GM12874 (cell line): Measurements from ENCODE around the gene PTPN9.

Experiments
- TF ChIP-seq, protein P1 (sequence below): IDR thresholded peaks from 2 replicates; pipeline ENCODE4 v1.5.1; 2011; ENCODE audit warnings: low read depth, mild to moderate bottlenecking, control low read depth, low read length, moderate library complexity; ENCODE audit not compliant: insufficient read depth

PTPN9 gene

DNA sequence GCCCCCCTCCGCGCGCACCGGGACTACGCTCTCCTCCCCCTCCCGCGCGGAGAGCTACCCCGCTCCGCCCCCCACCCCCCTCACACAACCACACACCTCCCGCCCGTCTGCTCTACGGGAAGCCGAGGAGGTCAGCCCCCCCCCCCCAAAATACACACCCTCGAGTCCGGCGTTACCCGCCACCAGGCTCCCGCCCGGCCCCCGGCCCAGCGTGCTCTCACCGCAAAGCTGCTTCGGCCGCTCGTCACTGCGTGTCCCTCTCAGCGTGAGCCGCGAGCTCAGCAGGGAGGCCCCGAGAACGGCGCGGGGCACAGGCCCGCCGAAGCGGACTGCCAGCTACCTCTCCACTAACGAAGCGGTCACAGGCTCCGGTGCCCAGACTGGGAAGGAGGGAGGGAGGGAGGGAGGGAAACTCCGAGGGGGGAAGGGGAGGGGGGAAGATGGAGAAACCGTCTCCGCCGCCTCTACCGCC is 127.9 kb downstream of the PTPN9 start:
- TF ChIP-seq, protein P1, sequence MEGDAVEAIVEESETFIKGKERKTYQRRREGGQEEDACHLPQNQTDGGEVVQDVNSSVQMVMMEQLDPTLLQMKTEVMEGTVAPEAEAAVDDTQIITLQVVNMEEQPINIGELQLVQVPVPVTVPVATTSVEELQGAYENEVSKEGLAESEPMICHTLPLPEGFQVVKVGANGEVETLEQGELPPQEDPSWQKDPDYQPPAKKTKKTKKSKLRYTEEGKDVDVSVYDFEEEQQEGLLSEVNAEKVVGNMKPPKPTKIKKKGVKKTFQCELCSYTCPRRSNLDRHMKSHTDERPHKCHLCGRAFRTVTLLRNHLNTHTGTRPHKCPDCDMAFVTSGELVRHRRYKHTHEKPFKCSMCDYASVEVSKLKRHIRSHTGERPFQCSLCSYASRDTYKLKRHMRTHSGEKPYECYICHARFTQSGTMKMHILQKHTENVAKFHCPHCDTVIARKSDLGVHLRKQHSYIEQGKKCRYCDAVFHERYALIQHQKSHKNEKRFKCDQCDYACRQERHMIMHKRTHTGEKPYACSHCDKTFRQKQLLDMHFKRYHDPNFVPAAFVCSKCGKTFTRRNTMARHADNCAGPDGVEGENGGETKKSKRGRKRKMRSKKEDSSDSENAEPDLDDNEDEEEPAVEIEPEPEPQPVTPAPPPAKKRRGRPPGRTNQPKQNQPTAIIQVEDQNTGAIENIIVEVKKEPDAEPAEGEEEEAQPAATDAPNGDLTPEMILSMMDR: no peak

DNA sequence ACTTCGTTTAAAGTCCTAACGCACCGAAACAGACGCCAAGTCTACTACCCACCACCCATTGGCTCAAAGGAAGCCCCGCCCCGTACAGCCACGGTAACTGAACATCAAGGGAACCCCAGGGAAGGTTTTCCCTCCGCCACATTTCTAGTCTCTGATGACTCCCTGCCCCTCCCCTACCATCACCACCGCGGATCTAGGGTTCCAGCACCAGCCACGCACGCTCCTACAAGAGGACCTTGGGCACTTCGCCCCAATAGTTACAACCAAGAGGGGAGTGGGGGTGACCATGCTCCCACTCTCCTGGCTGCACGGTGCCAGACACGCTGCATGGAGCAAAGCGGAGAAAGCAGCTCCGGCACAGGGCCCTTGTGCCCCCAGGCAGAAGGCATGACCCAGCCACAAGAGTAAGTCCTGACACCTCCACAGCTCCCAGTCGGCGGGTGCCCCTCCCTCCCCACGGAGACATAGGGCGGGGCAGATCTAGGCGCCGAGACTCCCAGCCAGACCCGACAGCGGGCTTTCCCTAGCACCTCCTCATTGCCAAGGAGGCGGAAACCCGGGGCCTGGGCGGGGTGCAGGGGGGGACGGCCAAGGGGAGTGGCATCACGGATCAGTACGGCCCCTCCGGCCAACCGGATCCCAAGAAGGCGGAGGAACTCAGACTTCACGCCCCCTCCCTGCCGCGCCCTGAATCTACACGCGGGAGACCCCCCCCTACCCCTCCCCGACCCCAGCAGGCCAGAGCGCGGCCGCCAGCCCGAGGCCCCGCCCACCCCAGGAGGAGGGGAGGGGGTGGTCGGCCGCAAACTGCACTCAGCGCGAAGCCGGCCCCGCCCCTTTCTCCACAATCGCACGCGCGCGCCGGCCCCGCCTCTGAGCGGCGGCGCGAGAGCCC is 128.6 kb downstream of the PTPN9 start:
- TF ChIP-seq, protein P1: no peak

DNA sequence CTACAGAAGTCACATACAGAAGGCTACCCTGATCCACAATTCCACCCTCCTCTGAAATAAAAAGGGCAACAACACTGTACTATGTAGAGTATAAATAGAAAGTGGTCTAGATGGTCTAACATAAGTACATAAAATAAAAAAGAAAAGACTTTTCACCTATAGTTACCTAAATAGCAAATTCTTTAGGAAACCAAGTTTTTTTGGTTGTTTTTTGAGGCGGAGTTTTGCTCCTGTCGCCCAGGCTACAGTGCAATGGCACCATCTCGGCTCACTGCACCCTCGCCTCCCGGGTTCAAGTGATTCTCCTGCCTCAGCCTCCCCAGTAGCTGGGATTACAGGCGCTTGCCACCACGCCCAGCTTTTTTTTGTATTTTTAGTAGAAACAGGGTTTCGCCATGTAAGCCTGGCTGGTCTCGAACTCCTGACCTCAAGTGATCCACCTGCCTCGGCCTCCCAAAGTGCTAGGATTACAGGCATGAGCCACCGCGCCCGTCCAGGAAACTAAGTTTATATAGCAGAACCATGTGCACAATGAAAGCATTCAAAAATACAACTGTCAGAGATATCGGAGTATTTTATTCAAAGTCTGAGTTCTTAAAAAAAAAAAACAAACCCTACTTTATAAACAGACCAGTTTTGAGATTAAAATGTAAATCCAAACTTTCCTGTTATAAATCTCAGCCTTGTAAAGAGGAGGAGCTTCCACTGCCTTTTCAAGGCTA is 129.4 kb downstream of the PTPN9 start:
- TF ChIP-seq, protein P1: no peak

DNA sequence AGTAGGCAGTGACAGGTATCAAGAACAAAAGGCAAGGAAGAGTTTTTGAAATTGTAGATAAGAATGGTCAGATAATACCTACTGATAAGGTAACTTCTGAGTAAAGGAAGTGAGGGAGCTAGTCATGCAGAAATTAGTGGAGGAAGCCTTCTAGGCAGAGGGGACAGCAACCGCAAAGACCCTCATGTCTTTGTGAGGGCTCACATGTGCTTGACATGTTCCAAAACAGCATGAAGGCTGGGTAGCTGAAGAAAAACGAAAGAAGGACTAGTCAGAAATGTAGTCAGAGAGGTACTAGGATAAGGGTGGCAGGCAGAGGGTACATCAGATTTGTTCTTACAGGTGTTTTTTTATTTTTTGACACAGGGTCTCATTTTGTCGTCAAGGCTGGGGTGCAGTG is 133.0 kb downstream of the PTPN9 start:
- TF ChIP-seq, protein P1: no peak

DNA sequence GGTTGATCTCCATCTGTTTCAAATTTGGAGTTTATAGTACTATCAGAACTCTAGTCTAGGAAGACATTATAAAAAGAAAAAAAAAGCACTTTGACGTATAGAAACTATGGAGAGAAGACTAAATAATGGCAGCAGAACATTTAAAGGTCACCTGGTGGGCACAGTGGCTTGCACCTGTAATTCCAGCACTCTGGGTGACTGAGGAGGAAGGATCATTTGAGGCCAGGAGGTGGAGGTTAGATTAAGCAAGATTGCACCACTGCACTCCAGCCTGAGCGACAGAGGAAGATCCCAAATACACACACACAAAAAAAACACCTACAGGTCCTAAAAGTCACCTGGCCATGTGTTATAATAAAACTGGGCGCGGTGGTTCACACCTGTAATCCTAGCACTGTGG is 141.4 kb downstream of the PTPN9 start:
- TF ChIP-seq, protein P1: no peak

DNA sequence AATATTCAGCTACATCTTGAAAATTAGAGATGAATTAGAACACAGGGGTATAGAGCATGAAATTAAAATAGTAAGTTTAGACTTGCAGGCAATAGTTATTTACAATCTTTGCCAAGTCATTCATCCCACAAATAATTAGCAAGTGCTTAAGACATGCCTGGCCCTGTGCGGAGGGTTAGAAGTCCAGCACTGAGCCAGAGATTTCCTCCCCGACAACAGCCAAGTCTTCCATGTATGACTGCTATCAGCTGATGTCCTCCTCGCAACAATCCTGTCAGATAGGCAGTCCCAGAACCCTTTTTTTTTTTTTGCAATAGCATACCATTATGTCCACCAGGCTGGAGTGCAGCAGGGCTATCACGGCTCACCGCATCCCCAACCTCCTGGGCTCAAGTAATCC is 142.2 kb downstream of the PTPN9 start:
- TF ChIP-seq, protein P1: no peak

DNA sequence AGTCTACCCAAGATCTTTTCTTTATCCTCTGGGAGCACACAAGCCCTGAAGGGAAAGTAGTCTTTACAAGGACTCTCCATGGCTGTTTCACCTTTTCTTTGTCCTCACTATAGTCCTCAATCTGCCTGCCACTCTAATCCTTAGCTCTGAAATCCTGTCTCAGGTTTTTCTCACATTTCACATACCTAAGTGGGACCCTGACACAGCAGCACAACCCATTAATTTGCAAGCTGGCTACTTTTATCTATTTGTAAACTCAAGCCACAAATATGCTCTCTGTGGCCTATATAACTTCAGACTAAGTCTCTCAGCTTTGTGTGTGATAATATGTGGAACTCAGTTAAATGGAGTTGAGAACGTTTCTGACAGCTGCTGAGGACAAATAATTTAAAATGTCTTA is 147.4 kb downstream of the PTPN9 start:
- TF ChIP-seq, protein P1: no peak
